ENCODE data around the gene FBXO7.

FBXO7 gene

GRCh38 chr22:32494971-32495370 lies 20.4 kb downstream of the FBXO7 start:
- Histone ChIP-seq H3K4me1 (ENCODE audit: insufficient read depth, low read length, poor library complexity, severe bottlenecking) (no peaks in the 10 kb centered on the region), H3F3A (ENCODE audit: low read depth) (no peaks in the 10 kb centered on the region), H3K9me2 (replicated peaks; ENCODE audit: low read depth, low read length) (no peaks in the 10 kb centered on the region), H3K4me2 (ENCODE audit: low read depth, low read length, poor library complexity, severe bottlenecking) (no peak overlapping the region), H2AFZ (ENCODE audit: low read length) (no peak overlapping the region), H4K20me1 (ENCODE audit: insufficient read depth, low read length, poor library complexity, severe bottlenecking) (no peaks in the 10 kb centered on the region), H3K9ac (ENCODE audit: low read depth, low read length, poor library complexity, severe bottlenecking) (no peak overlapping the region), H3K27me3 (ENCODE audit: insufficient read depth, low read length, poor library complexity, severe bottlenecking) (no peaks in the 10 kb centered on the region), H3K36me3 (ENCODE audit: insufficient read depth, low read length) (peaks cover 97% of the 10 kb centered on the region), H3K9me3 (ENCODE audit: insufficient read depth, low read depth, low read length) (no peaks in the 10 kb centered on the region), H3K4me3 (ENCODE audit: low read length, poor library complexity, severe bottlenecking) (no peak overlapping the region), H3K79me2 (ENCODE audit: insufficient read depth, low read length) (no peaks in the 10 kb centered on the region)
- TF ChIP-seq CTCF (conservative IDR thresholded peaks at IDR 0.05; ENCODE audit: low read length) = no peak
- TF ChIP-seq EZH2phosphoT487 (IDR thresholded peaks at IDR 0.05; ENCODE audit: borderline replicate concordance) = no peak

- TF ChIP-seq EZH2phosphoT487 (IDR thresholded peaks at IDR 0.05; ENCODE audit: borderline replicate concordance) = no peak
- no peak for TF ChIP-seq CTCF (conservative IDR thresholded peaks at IDR 0.05; ENCODE audit: low read length)
- H3K4me3 ChIP-seq (ENCODE audit: low read length, poor library complexity, severe bottlenecking) = no peak overlapping the region
- H3K36me3 ChIP-seq (ENCODE audit: insufficient read depth, low read length) = peaks cover 54% of the 10 kb centered on the region; the same call in 1 of the 2 replicates
Observed at GRCh38 chr22:32499666-32500065, 25.1 kb downstream of the FBXO7 start.

DNA sequence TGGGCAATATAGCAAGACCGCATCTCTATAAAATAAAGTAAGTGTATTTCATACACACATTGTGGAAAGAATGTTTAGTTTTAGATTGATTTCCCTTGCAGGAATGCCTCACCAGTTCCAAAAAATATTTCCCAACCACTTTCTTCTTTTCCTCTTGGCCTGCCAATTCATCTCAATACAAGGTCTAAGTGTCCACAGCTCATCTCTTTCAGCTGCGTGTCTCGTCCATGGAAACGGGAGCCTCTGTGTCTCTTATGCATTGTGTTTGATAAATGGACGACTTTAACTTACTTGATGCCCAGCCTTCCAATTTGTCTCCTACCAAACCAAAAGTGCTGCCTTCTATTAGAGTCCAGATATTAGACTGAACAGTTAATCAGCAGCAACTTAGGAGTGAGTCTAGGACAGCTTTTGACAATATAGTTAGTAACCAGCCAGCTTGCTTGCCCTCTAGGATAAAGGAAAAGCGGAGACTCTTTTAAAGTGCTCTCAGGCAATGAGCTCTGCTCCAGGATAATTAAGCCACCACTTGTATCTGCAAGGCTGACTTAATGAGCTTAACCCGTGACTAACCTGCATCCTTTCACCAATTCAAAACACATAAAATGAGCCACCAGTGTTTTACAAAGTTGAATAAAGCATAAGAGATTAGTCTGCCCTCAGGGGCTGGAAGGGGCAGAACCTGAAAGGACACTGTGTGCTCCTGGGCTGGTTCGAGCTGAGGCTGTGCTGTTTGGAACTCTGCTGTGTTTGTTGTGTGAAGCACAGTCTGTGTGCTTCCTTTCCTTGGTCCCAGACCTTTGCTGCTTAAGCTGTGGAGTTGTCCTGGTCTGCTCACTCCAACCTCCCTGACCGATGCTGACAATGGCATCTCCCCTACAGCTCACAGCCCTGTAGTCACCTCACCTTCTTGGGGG lies 27.5 kb downstream of the FBXO7 start:
- Histone ChIP-seq H3K79me2 (ENCODE audit: insufficient read depth, low read length) (no peaks in the 10 kb centered on the region), H2AFZ (ENCODE audit: low read length) (no peak overlapping the region), H3K36me3 (ENCODE audit: insufficient read depth, low read length) (peaks cover 30% of the 10 kb centered on the region; the same call in 1 of the 2 replicates), H4K20me1 (ENCODE audit: insufficient read depth, low read length, poor library complexity, severe bottlenecking) (no peaks in the 10 kb centered on the region), H3F3A (ENCODE audit: low read depth) (no peaks in the 10 kb centered on the region), H3K4me1 (ENCODE audit: insufficient read depth, low read length, poor library complexity, severe bottlenecking) (no peaks in the 10 kb centered on the region), H3K27me3 (ENCODE audit: insufficient read depth, low read length, poor library complexity, severe bottlenecking) (no peaks in the 10 kb centered on the region), H3K4me3 (ENCODE audit: low read length, poor library complexity, severe bottlenecking) (no peak overlapping the region), H3K9me2 (replicated peaks; ENCODE audit: low read depth, low read length) (no peaks in the 10 kb centered on the region), H3K4me2 (ENCODE audit: low read depth, low read length, poor library complexity, severe bottlenecking) (no peak overlapping the region), H3K9me3 (ENCODE audit: insufficient read depth, low read depth, low read length) (no peaks in the 10 kb centered on the region), H3K9ac (ENCODE audit: low read depth, low read length, poor library complexity, severe bottlenecking) (no peak overlapping the region)
- no peak for TF ChIP-seq CTCF (conservative IDR thresholded peaks at IDR 0.05; ENCODE audit: low read length)
- TF ChIP-seq EZH2phosphoT487 (IDR thresholded peaks at IDR 0.05; ENCODE audit: borderline replicate concordance) = no peak

More at GRCh38 chr22:32499666-32500065, 25.1 kb downstream of the FBXO7 start:
- H3K9me3 ChIP-seq (ENCODE audit: insufficient read depth, low read depth, low read length) = no peaks in the 10 kb centered on the region
- no peak overlapping the region for H2AFZ ChIP-seq (ENCODE audit: low read length)
- H3F3A ChIP-seq (ENCODE audit: low read depth) = no peaks in the 10 kb centered on the region
- no peak overlapping the region for H3K9ac ChIP-seq (ENCODE audit: low read depth, low read length, poor library complexity, severe bottlenecking)
- no peak overlapping the region for H3K4me2 ChIP-seq (ENCODE audit: low read depth, low read length, poor library complexity, severe bottlenecking)
- H3K9me2 ChIP-seq (replicated peaks; ENCODE audit: low read depth, low read length) = no peaks in the 10 kb centered on the region
- H4K20me1 ChIP-seq (ENCODE audit: insufficient read depth, low read length, poor library complexity, severe bottlenecking) = no peaks in the 10 kb centered on the region
- no peaks in the 10 kb centered on the region for H3K27me3 ChIP-seq (ENCODE audit: insufficient read depth, low read length, poor library complexity, severe bottlenecking)
- H3K4me1 ChIP-seq (ENCODE audit: insufficient read depth, low read length, poor library complexity, severe bottlenecking) = no peaks in the 10 kb centered on the region
- no peaks in the 10 kb centered on the region for H3K79me2 ChIP-seq (ENCODE audit: insufficient read depth, low read length)
